Stomach (tissue), 9 donors: ENCODE measurements around the gene EXOSC1. TPM values are rescaled to one million over a fixed set of nuclear protein-coding genes. Genes with fewer than 3 reads are reported as not detected.
A peak's percentile ranks its signal among the peaks of the same experiment; 100 is the strongest.

Experiments used
- DNase-seq, 2 donors: peaks; one replicate each; pipeline versions ENCODE4 v3.0.0 to v3.0.0-alpha.2; 2013 to 2019
- H3K27ac ChIP-seq, 5 donors: fragments of 200-600 bp in 4 of 5; sonication (generic) in 4 of 5; one replicate each; pipeline ENCODE4 v1.5.1; 2013 to 2019; ENCODE audit warnings: mild to moderate bottlenecking in 1 of 5, moderate library complexity in 1 of 5
- H3K27me3 ChIP-seq, 3 donors: fragments of 200-600 bp; sonication (generic); one replicate each; pipeline ENCODE4 v1.5.1; 2017 to 2019; ENCODE audit warnings: mixed run types in 1 of 3
- H3K36me3 ChIP-seq, 4 donors: fragments of 200-600 bp; sonication (generic); 1 replicate in 3 of 4; 2 replicates in 1 of 4; pipeline ENCODE4 v1.5.1; 2016 to 2019
- H3K4me1 ChIP-seq, 4 donors: fragments of 200-600 bp; sonication (generic); one replicate each; pipeline ENCODE4 v1.5.1; 2016 to 2019
- H3K4me3 ChIP-seq, 4 donors: fragments of 200-600 bp; sonication (generic) in 3 of 4; one replicate each; pipeline ENCODE4 v1.5.1; 2016 to 2019; ENCODE audit warnings: mild to moderate bottlenecking in 1 of 4
- H3K9me3 ChIP-seq, 4 donors: fragments of 200-600 bp; sonication (generic); one replicate each; pipeline ENCODE4 v1.5.1; 2016 to 2019
- EP300 ChIP-seq: sonication (generic); formaldehyde crosslinking; IDR thresholded peaks from one replicate; pipeline ENCODE4 v1.6.1; 2017; ENCODE audit warnings: antibody characterized with exemption
- POLR2A ChIP-seq, 4 donors: fragments of 450-650 bp; IDR thresholded peaks; one replicate each; pipeline ENCODE4 v1.6.1; 2016; ENCODE audit warnings: antibody characterized with exemption in 4 of 4, control low read depth in 2 of 4, mild to moderate bottlenecking in 1 of 4, moderate library complexity in 1 of 4
- POLR2AphosphoS5 ChIP-seq, 3 donors: sonication (generic); formaldehyde crosslinking; IDR thresholded peaks; one replicate each; pipeline ENCODE4 v1.6.1; 2016; ENCODE audit warnings: antibody characterized with exemption in 3 of 3
- WGBS, 5 donors: extraction: QIAGEN DNeasy Blood & Tissue Kit in 3 of 5; methylation state at CpG; one replicate each; pipeline versions ENCODE4 v1.1.5 to v1.1.7; 2013 to 2018; 5-methylcytosine and 5-hydroxymethylcytosine counted together
- intact Hi-C: fragments of 100-400 bp; cut with DNase I; formaldehyde crosslinking; loops from one replicate; pipeline ENCODE4 v1.15.1; 2023; ENCODE audit warnings: low total_unique reads
- polyA plus RNA-seq, 3 donors: library from polyadenylated mRNA; stranded (reverse); fragments of 200-250 nt; gene quantifications; one replicate each; pipeline ENCODE4 v1.2.3, GENCODE V29; 2013
- total RNA-seq, 5 donors: library from RNA; depleted of rRNA; stranded (reverse); fragments of >200 nt; gene quantifications; one replicate each; pipeline versions ENCODE4 v1.1.0 to v1.2.3, GENCODE V29; 2014 to 2016
- TF ChIP-seq, protein P1 (sequence below), 7 experiments: fragments of 450-650 bp in 4 of 7; fragments of 200-600 bp in 3 of 7; sonication (generic) in 3 of 7; IDR thresholded peaks; one replicate each; pipeline ENCODE4 v1.5.1; 2016 to 2019; ENCODE audit warnings: antibody characterized with exemption in 7 of 7, control low read depth in 2 of 7, mild to moderate bottlenecking in 1 of 7
- donor health status: healthy with polysubstance abuse.
- donor health status: Bipolar disorder and iron deficiency.
- donor health status: healthy.

EXOSC1 gene
- total and polyA plus RNA-seq, 8 donors, result 11.6 to 71.0 (median 28.8) TPM

DNA sequence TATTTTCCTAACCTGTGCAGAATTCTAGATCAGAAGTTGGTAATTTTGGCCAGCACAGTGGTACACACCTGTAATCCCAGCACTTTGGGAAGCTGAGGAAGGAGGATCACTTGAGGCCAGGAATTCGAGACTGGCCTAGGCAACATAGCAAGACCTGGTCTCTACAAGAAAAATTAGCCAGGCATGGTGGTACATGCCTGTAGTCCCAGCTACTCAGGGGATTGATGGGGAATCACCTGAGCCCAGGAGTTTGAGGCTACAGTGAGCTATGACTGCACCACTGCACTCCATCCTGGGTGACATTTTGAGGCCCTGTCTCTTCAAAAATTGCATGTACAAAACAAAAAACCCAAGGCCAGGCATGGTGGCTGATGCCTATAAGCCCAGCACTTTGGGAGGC is 11.2 kb downstream of the EXOSC1 start:
- WGBS, 5 donors, result 85 to 90% (median 88%) methylated on average over 1 of the region's 1 CpG
- DNase-seq, result no peak
- TF ChIP-seq POLR2AphosphoS5 (IDR thresholded peaks at IDR 0.05) (no peak), POLR2A (IDR thresholded peaks at IDR 0.05) (no peak)

DNA sequence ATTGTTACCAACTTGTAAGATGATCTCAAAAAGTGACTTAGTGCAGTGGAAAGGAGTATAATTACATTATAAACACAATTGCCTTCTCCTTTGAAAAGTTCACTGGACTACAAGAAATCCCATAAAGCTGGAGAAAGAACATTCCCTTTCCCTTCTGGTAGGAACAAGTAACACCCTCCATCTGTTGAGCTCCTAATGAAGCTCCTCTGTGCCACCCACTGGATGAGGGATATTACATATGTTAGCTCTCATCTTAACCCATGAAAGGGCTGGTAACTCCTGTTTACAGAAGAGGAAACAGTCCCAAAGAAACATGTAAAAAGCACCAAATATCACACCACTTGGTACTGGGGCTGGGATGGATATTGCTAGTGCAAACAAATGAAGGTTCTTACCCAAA is 11.8 kb downstream of the EXOSC1 start:
- no peak for DNase-seq
- intact Hi-C loops, result no loop called here
- H3K4me3 ChIP-seq, result no peak overlapping the region
- H3K4me1 ChIP-seq, result peaks cover 0 to 5% (median 4%) of the 10 kb centered on the region in 4 donors
- H3K27me3 ChIP-seq, result no peaks in the 10 kb centered on the region
- no peak overlapping the region for H3K27ac ChIP-seq
- TF ChIP-seq POLR2AphosphoS5 (IDR thresholded peaks at IDR 0.05) (no peak), EP300 (no peak), POLR2A (IDR thresholded peaks at IDR 0.05) (no peak)
- TF ChIP-seq, protein P1, sequence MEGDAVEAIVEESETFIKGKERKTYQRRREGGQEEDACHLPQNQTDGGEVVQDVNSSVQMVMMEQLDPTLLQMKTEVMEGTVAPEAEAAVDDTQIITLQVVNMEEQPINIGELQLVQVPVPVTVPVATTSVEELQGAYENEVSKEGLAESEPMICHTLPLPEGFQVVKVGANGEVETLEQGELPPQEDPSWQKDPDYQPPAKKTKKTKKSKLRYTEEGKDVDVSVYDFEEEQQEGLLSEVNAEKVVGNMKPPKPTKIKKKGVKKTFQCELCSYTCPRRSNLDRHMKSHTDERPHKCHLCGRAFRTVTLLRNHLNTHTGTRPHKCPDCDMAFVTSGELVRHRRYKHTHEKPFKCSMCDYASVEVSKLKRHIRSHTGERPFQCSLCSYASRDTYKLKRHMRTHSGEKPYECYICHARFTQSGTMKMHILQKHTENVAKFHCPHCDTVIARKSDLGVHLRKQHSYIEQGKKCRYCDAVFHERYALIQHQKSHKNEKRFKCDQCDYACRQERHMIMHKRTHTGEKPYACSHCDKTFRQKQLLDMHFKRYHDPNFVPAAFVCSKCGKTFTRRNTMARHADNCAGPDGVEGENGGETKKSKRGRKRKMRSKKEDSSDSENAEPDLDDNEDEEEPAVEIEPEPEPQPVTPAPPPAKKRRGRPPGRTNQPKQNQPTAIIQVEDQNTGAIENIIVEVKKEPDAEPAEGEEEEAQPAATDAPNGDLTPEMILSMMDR (IDR thresholded peaks at IDR 0.05), result no peak
- no peaks in the 10 kb centered on the region for H3K9me3 ChIP-seq
- peaks cover 56 to 94% (median 92%) of the 10 kb centered on the region in 4 donors for H3K36me3 ChIP-seq

More for the DNA sequence above, 11.2 kb downstream of the EXOSC1 start:
- Histone ChIP-seq H3K4me3 (no peak overlapping the region), H3K36me3 (peaks cover 61 to 94% (median 93%) of the 10 kb centered on the region in 4 donors), H3K27ac (no peak overlapping the region), H3K27me3 (no peaks in the 10 kb centered on the region), H3K9me3 (no peaks in the 10 kb centered on the region), H3K4me1 (no peaks in the 10 kb centered on the region)
- intact Hi-C loops, result no loop called here

DNA sequence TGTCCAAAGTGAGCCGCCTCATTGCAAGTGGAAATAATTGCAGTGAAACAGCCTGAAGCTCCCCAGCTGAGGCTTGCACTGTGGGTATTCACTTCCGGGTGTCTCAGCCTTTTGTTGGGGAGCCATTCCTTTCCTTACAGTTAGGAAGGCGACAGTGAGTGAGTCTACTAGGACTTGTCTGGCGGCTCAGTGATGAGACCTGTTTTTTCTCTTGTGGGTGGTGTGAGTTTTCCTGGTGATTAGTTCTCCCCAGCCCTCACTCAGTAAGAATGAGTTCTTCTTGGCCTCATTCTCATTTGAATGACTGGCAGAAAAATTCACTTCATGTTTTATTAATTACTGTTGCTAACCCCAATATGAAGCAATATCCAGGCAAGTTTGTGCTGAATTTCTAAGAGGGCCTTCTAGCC is 17.2 kb downstream of the EXOSC1 start:
- peak overlapping the region in 4 of 5 donors; percentile 39 to 92 (median 71) for H3K27ac ChIP-seq
- peaks cover 21 to 42% (median 34%) of the 10 kb centered on the region in 4 donors for H3K4me1 ChIP-seq
- peaks cover 21 to 39% (median 37%) of the 10 kb centered on the region in 4 donors for H3K36me3 ChIP-seq
- DNase-seq, result no peak
- no peaks in the 10 kb centered on the region for H3K9me3 ChIP-seq
- 56 to 72% (median 61%) methylated on average over 4 of the region's 4 CpGs for WGBS, 5 donors
- H3K4me3 ChIP-seq, result peak overlapping the region in 2 of 4 donors; percentile 69 to 86
- H3K27me3 ChIP-seq, result no peaks in the 10 kb centered on the region
- TF ChIP-seq, protein P1 (IDR thresholded peaks at IDR 0.05), result no peak
- TF ChIP-seq POLR2A (IDR thresholded peaks at IDR 0.05) (no peak), EP300 (no peak), POLR2AphosphoS5 (IDR thresholded peaks at IDR 0.05) (no peak)
- intact Hi-C loops, result no loop called here

DNA sequence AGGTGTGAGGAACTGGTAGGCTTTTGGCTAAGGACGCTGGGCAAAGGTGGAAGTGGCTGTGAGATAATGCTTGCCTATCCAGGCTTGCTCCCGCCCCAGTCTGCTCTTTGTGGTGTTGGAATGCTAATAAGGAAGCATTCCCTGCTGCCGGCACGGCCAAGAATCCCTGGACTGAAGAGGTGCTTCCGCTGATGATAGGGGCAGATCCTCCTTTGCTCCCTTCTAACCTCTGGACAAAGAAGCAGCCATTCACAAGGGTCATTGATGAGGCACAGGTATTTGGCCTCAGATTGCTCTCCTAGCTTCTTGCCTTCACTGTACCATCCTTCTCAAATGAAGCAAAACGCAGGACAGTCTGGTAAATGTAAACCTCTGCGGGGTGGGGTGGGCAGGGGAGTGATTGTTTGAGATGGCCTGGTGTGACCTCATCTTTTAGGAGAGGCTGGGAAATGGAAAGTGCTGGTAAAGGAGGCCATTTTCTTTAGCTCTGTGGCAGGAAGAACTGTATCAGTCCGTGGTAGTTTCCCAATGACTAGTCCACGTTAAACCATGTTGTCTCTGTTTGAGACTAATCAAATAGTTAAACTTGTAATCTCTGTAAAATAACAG is 18.1 kb downstream of the EXOSC1 start:
- Histone ChIP-seq H3K36me3 (peaks cover 18 to 35% (median 32%) of the 10 kb centered on the region in 4 donors), H3K4me3 (peak overlapping the region; percentile 69 to 88 (median 84)), H3K9me3 (no peaks in the 10 kb centered on the region), H3K4me1 (peaks cover 21 to 49% (median 34%) of the 10 kb centered on the region in 4 donors), H3K27ac (peak overlapping the region; percentile 15 to 95 (median 92)), H3K27me3 (no peaks in the 10 kb centered on the region)
- intact Hi-C loops, result no loop called here
- TF ChIP-seq EP300, result no peak
- TF ChIP-seq POLR2AphosphoS5 (IDR thresholded peaks at IDR 0.05), result peak in 1 of 3 donors; percentile 36
- 8 to 15% (median 9%) methylated on average over 9 of the region's 9 CpGs for WGBS, 5 donors
- peak; percentile 67 to 70 for DNase-seq

DNA sequence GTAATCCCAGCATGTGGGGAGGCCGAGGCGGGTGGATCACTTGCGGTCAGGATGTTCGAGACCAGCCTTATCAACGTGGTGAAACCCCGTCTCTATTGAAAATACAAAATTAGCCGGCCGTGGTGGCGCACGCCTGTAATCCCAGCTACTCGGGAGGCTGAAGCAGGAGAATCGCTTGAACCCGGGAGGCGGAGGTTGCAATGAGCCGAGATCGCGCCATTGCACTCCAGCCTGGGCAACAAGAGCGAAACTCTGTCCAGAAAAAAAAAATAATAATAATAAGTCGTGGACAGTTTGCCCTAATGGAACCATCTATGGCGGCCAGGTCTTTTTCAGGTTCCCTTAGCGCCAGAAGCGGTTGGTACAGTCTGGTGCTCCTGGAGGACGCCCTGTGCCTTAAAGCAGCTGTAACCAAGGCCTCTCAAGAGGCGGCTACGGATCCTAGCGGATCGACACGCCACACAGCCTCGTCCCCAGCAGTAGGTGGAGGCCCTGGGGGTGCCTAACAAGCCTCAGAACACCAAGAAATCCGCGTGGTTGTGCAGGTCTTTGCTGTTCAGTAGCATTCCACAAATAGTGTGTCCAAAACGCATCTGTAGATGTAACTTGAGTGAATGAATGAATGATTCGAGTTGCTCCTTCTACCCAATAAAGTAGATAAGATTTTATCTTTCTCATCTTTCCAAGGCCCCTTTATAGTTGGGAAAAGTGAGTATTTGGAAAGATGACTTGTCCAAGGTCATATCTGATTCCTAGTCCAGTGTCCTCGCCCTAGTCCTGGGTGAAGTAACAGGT is 18.8 kb downstream of the EXOSC1 start:
- peak in 1 of 2 donors; percentile 55 for DNase-seq
- H3K9me3 ChIP-seq, result no peaks in the 10 kb centered on the region
- peaks cover 15 to 29% (median 28%) of the 10 kb centered on the region in 4 donors for H3K36me3 ChIP-seq
- intact Hi-C loops, result no loop called here
- H3K4me1 ChIP-seq, result peaks cover 21 to 49% (median 34%) of the 10 kb centered on the region in 4 donors
- TF ChIP-seq POLR2AphosphoS5 (IDR thresholded peaks at IDR 0.05) (no peak), POLR2A (IDR thresholded peaks at IDR 0.05) (no peak), EP300 (no peak)
- TF ChIP-seq, protein P1 (IDR thresholded peaks at IDR 0.05), result no peak
- peak overlapping the region; percentile 90 to 95 (median 92) for H3K27ac ChIP-seq
- no peaks in the 10 kb centered on the region for H3K27me3 ChIP-seq
- H3K4me3 ChIP-seq, result peak overlapping the region; percentile 69 to 88 (median 84)
- 4 to 11% (median 6%) methylated on average over 32 to 34 of the region's 34 CpGs for WGBS, 5 donors
